ENCODE results near the gene SLC38A10. TPM values are rescaled to one million over a fixed set of nuclear protein-coding genes. Genes with fewer than 3 reads are reported as not detected.

SLC38A10 gene
- total RNA-seq, 1 donor from 2014 or later, result 120 TPM

GRCh38 chr17:81285179-81285878 lies 9.8 kb downstream of the SLC38A10 start:
- H3K4me1 Mint-ChIP-seq (ENCODE audit: unreplicated experiment), result peaks cover 16% of the 10 kb centered on the region
- TF ChIP-seq CTCF (IDR thresholded peaks at IDR 0.05), result no peak
- H3K36me3 Mint-ChIP-seq (ENCODE audit: unreplicated experiment), result peaks cover 7% of the 10 kb centered on the region
- DNase-seq (ENCODE audit: extremely low spot score, unreplicated experiment), result no peak
- H3K27ac Mint-ChIP-seq (ENCODE audit: unreplicated experiment), result peak overlapping the region; percentile 80
- H3K4me3 Mint-ChIP-seq (ENCODE audit: unreplicated experiment), result peak overlapping the region; percentile 50
- H3K9me3 Mint-ChIP-seq (ENCODE audit: unreplicated experiment), result no peaks in the 10 kb centered on the region
- no peaks in the 10 kb centered on the region for H3K27me3 Mint-ChIP-seq (ENCODE audit: unreplicated experiment)

- DNase-seq (ENCODE audit: extremely low spot score, unreplicated experiment), result no peak
- Mint-ChIP-seq H3K27ac (ENCODE audit: unreplicated experiment) (no peak overlapping the region), H3K9me3 (ENCODE audit: unreplicated experiment) (no peaks in the 10 kb centered on the region)
Measured at GRCh38 chr17:81282876-81283275, 12.2 kb downstream of the SLC38A10 start.

GRCh38 chr17:81282141-81282540 lies 13.0 kb downstream of the SLC38A10 start:
- H3K36me3 Mint-ChIP-seq (ENCODE audit: unreplicated experiment), result peaks cover 18% of the 10 kb centered on the region
- H3K27me3 Mint-ChIP-seq (ENCODE audit: unreplicated experiment), result no peaks in the 10 kb centered on the region
- H3K4me1 Mint-ChIP-seq (ENCODE audit: unreplicated experiment), result peaks cover 16% of the 10 kb centered on the region
- H3K9me3 Mint-ChIP-seq (ENCODE audit: unreplicated experiment), result no peaks in the 10 kb centered on the region
- no peak for TF ChIP-seq CTCF (IDR thresholded peaks at IDR 0.05)
- no peak for DNase-seq (ENCODE audit: extremely low spot score, unreplicated experiment)
- H3K4me3 Mint-ChIP-seq (ENCODE audit: unreplicated experiment), result no peak overlapping the region
- H3K27ac Mint-ChIP-seq (ENCODE audit: unreplicated experiment), result no peak overlapping the region

More at GRCh38 chr17:81282876-81283275, 12.2 kb downstream of the SLC38A10 start:
- TF ChIP-seq CTCF (IDR thresholded peaks at IDR 0.05), result no peak
- Mint-ChIP-seq H3K4me3 (ENCODE audit: unreplicated experiment) (no peak overlapping the region), H3K27me3 (ENCODE audit: unreplicated experiment) (no peaks in the 10 kb centered on the region), H3K36me3 (ENCODE audit: unreplicated experiment) (peaks cover 12% of the 10 kb centered on the region), H3K4me1 (ENCODE audit: unreplicated experiment) (peaks cover 16% of the 10 kb centered on the region)

GRCh38 chr17:81280571-81280970 lies 14.5 kb downstream of the SLC38A10 start:
- H3K27ac Mint-ChIP-seq (ENCODE audit: unreplicated experiment), result no peak overlapping the region
- H3K9me3 Mint-ChIP-seq (ENCODE audit: unreplicated experiment), result no peaks in the 10 kb centered on the region
- H3K36me3 Mint-ChIP-seq (ENCODE audit: unreplicated experiment), result peaks cover 31% of the 10 kb centered on the region
- H3K4me3 Mint-ChIP-seq (ENCODE audit: unreplicated experiment), result no peak overlapping the region
- DNase-seq (ENCODE audit: extremely low spot score, unreplicated experiment), result no peak
- no peaks in the 10 kb centered on the region for H3K27me3 Mint-ChIP-seq (ENCODE audit: unreplicated experiment)
- peaks cover 9% of the 10 kb centered on the region for H3K4me1 Mint-ChIP-seq (ENCODE audit: unreplicated experiment)
- TF ChIP-seq CTCF (IDR thresholded peaks at IDR 0.05), result no peak

- Mint-ChIP-seq H3K27me3 (ENCODE audit: unreplicated experiment) (no peaks in the 10 kb centered on the region), H3K9me3 (ENCODE audit: unreplicated experiment) (no peaks in the 10 kb centered on the region), H3K4me3 (ENCODE audit: unreplicated experiment) (no peak overlapping the region), H3K4me1 (ENCODE audit: unreplicated experiment) (no peaks in the 10 kb centered on the region), H3K27ac (ENCODE audit: unreplicated experiment) (no peak overlapping the region), H3K36me3 (ENCODE audit: unreplicated experiment) (peaks cover 31% of the 10 kb centered on the region)
- TF ChIP-seq CTCF (IDR thresholded peaks at IDR 0.05), result no peak
- no peak for DNase-seq (ENCODE audit: extremely low spot score, unreplicated experiment)
Measured at GRCh38 chr17:81279278-81280275, 15.5 kb downstream of the SLC38A10 start.

All from osteocyte (in vitro differentiated cells).